HG02870 (cell line): ENCODE measurements around the gene TFDP1.

Experiments used
- ATAC-seq: cut with Tn5 transposase; IDR thresholded peaks from one replicate; pipeline ENCODE4 v1.9.1; 2021; ENCODE audit warnings: mild to moderate bottlenecking, moderate library complexity; ENCODE audit not compliant: unreplicated experiment

TFDP1 gene

DNA sequence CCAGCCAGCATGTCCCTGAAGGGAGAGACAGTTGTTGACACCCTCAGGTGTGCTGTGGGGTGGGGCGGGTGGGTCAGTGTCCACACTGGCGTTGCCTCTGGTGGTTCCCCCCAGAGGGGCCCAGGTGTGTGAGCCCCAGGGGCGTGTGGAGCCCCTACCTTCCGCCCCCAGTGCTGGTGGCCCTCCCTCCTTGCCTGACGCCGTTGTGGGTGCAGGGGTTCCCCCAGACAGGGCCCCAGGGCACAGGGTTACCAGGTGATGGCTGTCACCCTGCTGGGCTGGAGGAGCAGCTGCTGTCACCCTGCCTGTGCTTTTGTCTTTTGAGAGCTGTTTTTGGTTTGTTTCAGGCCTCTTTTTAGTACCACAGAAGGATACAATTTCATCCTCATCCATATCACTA is 46.3 kb downstream of the TFDP1 start:
- no peak for ATAC-seq

GRCh38 chr13:113631341-113632095 is 47.0 kb downstream of the TFDP1 start:
- ATAC-seq = no peak

GRCh38 chr13:113632706-113633484 is 48.3 kb downstream of the TFDP1 start:
- ATAC-seq = no peak

DNA sequence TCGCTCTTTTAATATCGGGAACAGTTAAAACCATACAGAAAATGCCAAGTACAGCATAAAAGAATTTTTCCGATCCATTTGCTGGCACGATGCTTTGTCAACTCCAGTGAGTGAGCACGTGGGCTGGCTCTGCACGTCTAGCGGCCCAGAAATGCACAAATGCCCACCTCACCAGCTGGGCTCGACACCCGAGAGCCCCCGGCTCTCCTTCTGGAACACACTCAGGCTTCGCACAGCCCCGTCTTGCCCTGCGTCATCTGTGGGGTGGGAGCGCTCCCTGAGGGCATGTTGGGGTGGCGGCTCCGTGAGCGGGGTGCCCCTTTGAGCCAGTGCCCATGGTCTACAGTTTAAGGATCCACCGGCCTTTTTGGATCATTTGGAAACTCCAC is 48.9 kb downstream of the TFDP1 start:
- no peak for ATAC-seq

DNA sequence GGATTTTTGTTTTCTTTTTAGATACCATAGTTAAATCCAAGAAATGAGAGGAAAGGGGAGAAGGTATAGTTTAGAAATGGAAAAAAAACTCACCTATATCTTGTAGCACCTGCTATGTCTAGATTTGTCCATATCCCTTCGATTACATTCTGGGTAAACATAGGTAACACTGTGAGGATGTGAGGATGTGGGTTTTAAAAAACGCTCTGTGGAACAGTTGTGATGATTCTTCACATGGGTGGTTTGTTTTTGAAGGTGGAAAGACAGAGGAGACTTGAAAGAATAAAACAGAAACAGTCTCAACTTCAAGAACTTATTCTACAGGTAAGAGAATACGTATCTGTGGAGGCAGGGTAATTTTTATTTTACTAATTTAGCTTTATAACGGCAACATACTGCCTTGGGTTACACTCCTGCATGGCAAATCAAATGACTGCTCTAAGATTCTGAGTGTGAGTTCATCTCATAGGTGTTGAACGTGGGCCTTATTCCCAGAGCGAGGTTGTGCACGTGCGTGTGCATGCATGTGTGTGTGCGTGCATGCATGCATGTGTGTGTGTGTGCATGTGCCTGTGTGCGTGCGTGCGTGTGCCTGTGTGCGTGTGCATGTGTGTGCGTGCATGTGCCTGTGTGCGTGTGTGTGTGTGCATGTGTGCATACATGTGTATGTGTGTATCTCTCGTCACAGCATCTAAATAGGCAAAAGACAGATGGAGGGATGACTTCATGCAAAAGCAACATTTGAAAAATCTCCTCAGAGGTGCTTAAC is 49.9 kb downstream of the TFDP1 start:
- no peak for ATAC-seq

DNA sequence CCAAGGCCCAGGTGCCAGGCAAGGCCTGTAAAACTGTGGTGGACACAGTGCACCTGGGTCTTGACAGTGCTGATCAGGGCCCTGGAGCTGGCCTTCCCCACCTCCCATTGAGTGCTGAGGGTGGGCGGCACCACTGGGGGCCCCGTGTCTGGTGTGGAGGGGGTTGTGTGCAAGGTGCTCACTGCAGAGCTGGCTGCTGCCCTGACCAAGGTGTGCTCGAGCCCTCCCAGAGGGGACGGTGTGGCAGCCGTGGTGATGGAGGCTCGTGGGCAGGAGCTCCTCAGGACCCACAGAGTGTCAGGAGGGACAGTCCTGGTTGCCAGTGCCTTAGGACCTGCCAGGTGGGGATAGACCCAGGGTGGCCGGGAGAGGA is 50.5 kb downstream of the TFDP1 start:
- no peak for ATAC-seq

DNA sequence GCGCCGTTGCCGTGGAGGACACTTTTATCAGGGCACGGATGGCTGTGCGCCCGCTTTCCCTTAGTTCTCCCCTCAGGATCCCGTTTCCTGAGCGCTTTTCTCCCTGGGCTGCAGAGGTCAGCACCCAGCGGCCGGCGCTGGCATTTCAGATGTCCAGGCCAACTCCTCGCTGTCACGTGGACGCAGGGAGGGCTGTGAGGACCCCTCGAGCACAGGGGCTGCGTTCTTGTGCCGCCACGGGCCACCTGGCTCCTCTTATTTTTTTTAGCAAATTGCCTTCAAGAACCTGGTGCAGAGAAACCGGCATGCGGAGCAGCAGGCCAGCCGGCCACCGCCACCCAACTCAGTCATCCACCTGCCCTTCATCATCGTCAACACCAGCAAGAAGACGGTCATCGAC is 51.2 kb downstream of the TFDP1 start:
- ATAC-seq = no peak

DNA sequence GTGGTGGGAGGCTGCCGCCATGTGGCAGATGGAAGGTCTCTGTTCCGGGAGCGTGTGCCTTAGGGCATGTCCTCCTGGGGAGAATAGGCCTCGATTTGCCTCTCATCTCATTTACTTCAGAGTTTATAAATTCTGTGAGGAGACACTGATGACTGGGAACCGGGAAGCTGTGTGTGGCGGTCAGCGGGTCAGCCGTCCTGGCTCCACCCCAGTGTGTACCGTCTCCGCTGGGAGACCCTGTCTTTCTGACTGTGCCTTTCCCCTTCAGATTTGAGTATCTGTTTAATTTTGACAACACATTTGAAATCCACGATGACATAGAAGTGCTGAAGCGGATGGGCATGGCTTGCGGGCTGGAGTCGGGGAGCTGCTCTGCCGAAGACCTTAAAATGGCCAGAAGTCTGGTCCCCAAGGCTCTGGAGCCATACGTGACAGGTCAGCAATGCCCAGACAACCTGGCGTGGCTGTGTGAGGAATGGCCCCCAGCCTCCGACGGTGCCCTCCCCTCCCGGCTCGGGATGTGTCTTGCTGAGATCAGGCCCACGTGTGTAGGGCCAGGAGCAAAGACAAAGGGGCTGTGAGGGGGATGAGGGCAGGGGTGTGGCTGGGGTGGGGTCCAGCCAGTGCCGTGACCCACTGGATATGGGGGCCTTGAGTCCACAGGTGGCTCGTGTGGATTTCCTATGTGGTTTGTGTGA is 51.9 kb downstream of the TFDP1 start:
- ATAC-seq = no peak

DNA sequence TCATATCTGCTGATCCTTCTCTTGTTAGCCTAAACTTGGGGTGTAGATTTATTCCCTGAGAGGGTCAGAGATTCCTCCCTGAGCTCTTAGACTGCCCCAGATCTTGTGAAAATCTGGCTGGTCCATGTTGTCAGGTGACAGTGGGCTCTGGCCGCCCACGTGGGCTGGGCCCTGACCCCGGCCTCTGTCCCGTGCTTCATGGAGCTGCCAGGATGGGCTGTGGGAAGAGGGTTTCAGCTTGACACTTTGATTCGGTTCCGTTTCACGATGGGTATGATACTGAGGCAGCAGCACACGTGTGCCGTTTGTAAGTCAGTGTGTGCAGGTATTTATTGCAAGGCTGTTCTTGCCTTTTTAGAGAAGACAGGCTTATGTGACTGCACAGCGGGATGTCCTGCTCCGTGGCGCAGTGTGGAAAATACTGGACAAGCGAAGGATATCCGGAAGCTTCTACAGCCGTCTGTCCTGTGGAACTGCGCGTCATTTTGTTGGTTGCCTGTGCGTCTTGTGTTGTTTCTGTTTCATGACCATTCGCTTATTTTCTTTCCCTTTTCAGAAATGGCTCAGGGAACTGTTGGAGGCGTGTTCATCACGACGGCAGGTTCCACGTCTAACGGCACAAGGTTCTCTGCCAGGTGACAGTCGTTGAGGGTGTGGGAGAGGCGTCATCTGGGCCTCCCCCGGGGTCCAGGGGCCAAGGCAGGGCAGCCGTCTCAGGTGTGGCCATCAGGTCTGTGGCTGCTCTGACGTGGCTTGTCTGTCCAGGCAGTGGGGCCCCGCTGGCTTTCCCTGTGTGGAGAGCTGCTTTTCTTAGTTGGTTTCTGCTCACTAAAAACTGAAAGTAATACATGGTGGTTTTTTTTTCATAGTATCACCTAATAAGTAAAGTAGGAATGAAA is 53.0 kb downstream of the TFDP1 start:
- ATAC-seq = no peak

- no peak for ATAC-seq
Measured at GRCh38 chr13:113638173-113638746, 53.7 kb downstream of the TFDP1 start.

DNA sequence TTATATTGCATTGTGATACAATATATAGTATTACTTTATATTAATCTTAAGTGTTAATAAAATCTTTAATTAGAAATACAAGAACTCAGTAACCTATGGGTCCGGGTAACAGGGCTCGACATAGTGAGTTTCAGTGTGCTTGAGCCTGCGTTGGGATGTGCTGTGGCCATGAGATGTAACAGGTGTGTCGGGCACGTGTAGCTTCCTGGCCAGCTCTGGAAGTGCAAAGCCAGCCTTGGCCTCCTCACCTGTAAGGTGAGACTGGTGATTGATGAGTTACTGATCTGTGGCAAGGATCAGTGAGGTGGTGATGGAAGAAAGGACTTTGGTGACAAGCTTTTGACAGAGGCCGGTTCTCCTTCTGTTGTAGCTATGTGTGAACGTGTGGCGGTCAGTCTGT is 54.3 kb downstream of the TFDP1 start:
- no peak for ATAC-seq

DNA sequence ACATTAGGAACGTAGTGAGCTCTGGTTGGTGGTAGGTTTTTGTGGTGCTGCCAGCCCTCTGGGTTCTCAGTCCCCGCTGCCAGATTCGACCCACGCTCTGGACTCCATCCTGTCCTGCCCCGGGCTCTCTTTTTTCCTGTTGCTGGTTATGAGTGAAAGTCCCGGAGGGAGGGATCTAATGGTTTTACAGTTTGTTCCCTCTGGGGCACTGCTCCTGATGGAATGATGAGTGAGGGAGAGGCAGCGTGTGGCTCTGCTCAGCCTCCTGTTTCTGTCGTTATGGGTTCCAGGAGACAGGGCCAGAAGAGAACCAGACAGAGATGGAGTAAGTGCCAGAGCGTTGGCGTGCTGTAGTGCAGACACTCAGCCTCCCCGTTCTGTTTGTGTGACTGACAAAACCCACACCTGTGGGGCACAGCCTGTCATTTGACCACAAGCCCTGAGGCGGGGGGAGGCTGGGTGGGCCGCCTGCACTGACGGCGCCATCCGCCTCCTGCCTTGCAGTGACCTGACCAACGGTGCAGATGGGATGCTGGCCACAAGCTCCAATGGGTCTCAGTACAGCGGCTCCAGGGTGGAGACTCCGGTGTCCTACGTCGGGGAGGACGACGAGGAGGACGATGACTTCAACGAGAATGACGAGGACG is 55.2 kb downstream of the TFDP1 start:
- ATAC-seq = no peak

DNA sequence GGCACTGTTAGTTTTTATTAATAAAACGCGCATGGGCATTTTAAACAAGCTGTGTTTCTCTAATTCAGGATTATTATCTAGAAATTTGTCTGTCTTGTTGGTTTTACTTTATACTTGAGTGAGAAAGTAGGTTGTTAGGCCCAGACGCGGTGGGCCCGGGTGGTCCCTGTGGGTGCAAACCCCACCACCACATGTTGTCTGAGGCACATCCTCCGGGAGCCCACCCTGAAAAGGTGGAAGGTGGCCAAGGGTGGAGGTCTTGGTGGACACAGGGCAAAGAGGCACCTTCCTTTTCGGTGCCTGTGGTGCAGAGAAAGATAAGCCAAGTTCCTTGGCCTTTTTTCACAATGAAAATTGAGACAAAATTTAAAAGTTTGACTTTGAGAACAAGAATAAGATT is 56.9 kb downstream of the TFDP1 start:
- no peak for ATAC-seq

DNA sequence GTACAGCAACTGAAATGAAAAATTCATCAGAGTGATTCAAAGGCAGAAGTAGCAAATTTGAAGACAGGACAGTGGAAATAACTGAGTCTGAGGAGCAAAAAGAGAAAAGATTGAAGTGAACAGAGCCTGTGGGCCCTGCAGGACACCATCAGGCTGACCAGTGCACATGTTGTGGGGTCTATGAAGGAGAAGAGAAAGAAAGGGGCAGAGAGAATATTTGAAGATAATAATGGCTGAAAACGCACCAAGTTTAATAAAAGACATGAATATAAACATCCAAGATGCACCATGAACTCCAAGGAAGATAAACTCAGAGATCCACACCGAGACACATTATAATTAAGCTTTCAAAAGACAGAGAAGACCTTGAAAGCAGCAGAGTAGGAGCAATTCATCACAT is 58.0 kb downstream of the TFDP1 start:
- no peak for ATAC-seq

GRCh38 chr13:113643593-113643992 is 59.0 kb downstream of the TFDP1 start:
- ATAC-seq = no peak

GRCh38 chr13:113644800-113645199 is 60.2 kb downstream of the TFDP1 start:
- ATAC-seq = no peak

- no peak for ATAC-seq
Measured at GRCh38 chr13:113645329-113645728, 60.8 kb downstream of the TFDP1 start.

GRCh38 chr13:113646376-113646775 is 61.8 kb downstream of the TFDP1 start:
- no peak for ATAC-seq

GRCh38 chr13:113646921-113647340 is 62.4 kb downstream of the TFDP1 start:
- no peak for ATAC-seq
